Measurements from ENCODE around the gene ARL8B. TPM values are rescaled to one million over a fixed set of nuclear protein-coding genes. Genes with fewer than 3 reads are reported as not detected.

Gene ARL8B
- total and polyA plus RNA-seq, 9 of the 15 experiments (the other 6 are each of a cell fraction or from before 2014, with no cell fraction given) = 28.5 to 99.4 (median 77.2) TPM

- TF ChIP-seq EHMT2 (IDR thresholded peaks at IDR 0.05) (no peak), TCF7 (IDR thresholded peaks at IDR 0.05; ENCODE audit: borderline replicate concordance) (no peak), HINFP (tag; conservative IDR thresholded peaks at IDR 0.05; ENCODE audit: low read depth) (no peak), ERF (CRISPR knock-in tag; IDR thresholded peaks at IDR 0.05) (no peak), ZNF384 (IDR thresholded peaks at IDR 0.05; ENCODE audit: low read depth, low read length) (0 out of 2 replicates have a peak, but pooled peaks have one; percentile 23), CXXC5 (CRISPR knock-in tag; IDR thresholded peaks at IDR 0.05) (0 out of 2 replicates have a peak, but pooled peaks have one; percentile 13), ZBTB12 (CRISPR knock-in tag; IDR thresholded peaks at IDR 0.05) (0 out of 2 replicates have a peak, but pooled peaks have one; percentile 34), HIVEP1 (CRISPR knock-in tag; IDR thresholded peaks at IDR 0.05) (0 out of 2 replicates have a peak, but pooled peaks have one; percentile 28), NFIX (CRISPR knock-in tag; IDR thresholded peaks at IDR 0.05; ENCODE audit: low read depth) (0 out of 2 replicates have a peak, but pooled peaks have one; percentile 1), NFE2L1 (tag; IDR thresholded peaks at IDR 0.05; ENCODE audit: borderline replicate concordance, low read depth) (no peak), NR2C2 (CRISPR knock-in tag; IDR thresholded peaks at IDR 0.05) (no peak), NR2C2 (tag; IDR thresholded peaks at IDR 0.05) (0 out of 2 replicates have a peak, but pooled peaks have one; percentile 5), SLC30A9 (CRISPR knock-in tag; IDR thresholded peaks at IDR 0.05) (no peak)
These were observed 74.9 kb downstream of the ARL8B start (continued) for GRCh38 chr3:5197022-5197421.

Data from K562 (cell line).